ENCODE results near the gene NCK2. TPM values are rescaled to one million over a fixed set of nuclear protein-coding genes. Genes with fewer than 3 reads are reported as not detected.
A peak's percentile ranks its signal among the peaks of the same experiment; 100 is the strongest.

The NCK2 gene
- total RNA-seq, 3 donors from 2014 or later, result 71.6 to 79.1 (median 73.5) TPM

- peak; percentile 89 for ATAC-seq
- H3K9me3 Mint-ChIP-seq, result peaks cover 24% of the 10 kb centered on the region
- DNase-seq, result no peak
- H3K36me3 Mint-ChIP-seq (ENCODE audit: insufficient read depth), result peaks cover 5% of the 10 kb centered on the region
- no peak overlapping the region for H3K4me3 Mint-ChIP-seq
- peaks cover 25% of the 10 kb centered on the region for H3K4me1 Mint-ChIP-seq (ENCODE audit: low read depth)
- H3K27me3 Mint-ChIP-seq (ENCODE audit: low read depth), result no peaks in the 10 kb centered on the region
These were observed 167.4 kb downstream of the NCK2 start for GRCh38 chr2:105912081-105912480.

- Mint-ChIP-seq H3K4me3 (no peak overlapping the region), H3K9me3 (peaks cover 24% of the 10 kb centered on the region), H3K4me1 (ENCODE audit: low read depth) (peaks cover 36% of the 10 kb centered on the region), H3K36me3 (ENCODE audit: insufficient read depth) (peaks cover 5% of the 10 kb centered on the region), H3K27me3 (ENCODE audit: low read depth) (no peaks in the 10 kb centered on the region)
- DNase-seq (no peak), ATAC-seq (no peak)
These were observed 170.4 kb downstream of the NCK2 start for GRCh38 chr2:105915005-105915558.

- H3K9me3 Mint-ChIP-seq, result peaks cover 27% of the 10 kb centered on the region
- H3K4me1 Mint-ChIP-seq (ENCODE audit: low read depth), result peaks cover 29% of the 10 kb centered on the region
- DNase-seq (no peak), ATAC-seq (no peak)
- no peak overlapping the region for H3K4me3 Mint-ChIP-seq
- H3K36me3 Mint-ChIP-seq (ENCODE audit: insufficient read depth), result peaks cover 8% of the 10 kb centered on the region
- no peaks in the 10 kb centered on the region for H3K27me3 Mint-ChIP-seq (ENCODE audit: low read depth)
These were observed 172.5 kb downstream of the NCK2 start for GRCh38 chr2:105917226-105917625.

GRCh38 chr2:105917688-105918087 is 173.0 kb downstream of the NCK2 start:
- Mint-ChIP-seq H3K36me3 (ENCODE audit: insufficient read depth) (peaks cover 8% of the 10 kb centered on the region), H3K4me3 (no peak overlapping the region), H3K27me3 (ENCODE audit: low read depth) (no peaks in the 10 kb centered on the region), H3K4me1 (ENCODE audit: low read depth) (peaks cover 24% of the 10 kb centered on the region), H3K9me3 (peaks cover 27% of the 10 kb centered on the region)
- ATAC-seq (no peak), DNase-seq (no peak)

DNA sequence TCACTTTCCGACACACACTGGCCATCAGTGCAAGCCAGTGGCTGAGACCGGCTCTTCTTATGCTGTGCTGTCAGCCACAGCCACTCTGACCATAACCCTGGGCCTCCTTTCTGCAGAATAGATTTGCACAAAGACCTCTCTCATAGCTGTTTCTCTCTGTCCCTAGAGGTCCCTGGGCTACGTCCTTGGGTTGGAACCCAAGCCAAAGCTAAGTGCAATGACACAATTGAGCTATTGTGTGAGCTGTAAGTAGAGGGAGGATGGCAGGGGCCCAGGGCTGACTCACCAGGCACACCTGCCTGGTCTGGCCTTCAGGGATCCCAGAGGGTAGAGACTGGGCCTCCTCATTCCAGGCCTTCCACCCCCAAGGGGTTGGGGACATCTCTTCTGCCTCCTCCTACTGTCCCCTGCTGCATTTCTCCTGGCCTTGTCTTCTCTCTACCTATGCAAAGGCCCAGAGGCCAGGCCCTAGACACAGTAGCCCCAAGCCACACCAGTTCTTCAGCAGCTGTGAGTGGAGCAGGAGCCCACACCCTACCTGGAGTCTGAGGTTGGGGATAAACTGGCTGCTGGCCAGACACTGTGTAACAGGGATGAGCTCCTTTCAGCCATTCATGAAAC is 174.6 kb downstream of the NCK2 start:
- Mint-ChIP-seq H3K4me3 (no peak overlapping the region), H3K9me3 (peaks cover 25% of the 10 kb centered on the region), H3K4me1 (ENCODE audit: low read depth) (peaks cover 27% of the 10 kb centered on the region), H3K27me3 (ENCODE audit: low read depth) (no peaks in the 10 kb centered on the region), H3K36me3 (ENCODE audit: insufficient read depth) (peaks cover 5% of the 10 kb centered on the region)
- no peak for DNase-seq
- no peak for ATAC-seq

DNA sequence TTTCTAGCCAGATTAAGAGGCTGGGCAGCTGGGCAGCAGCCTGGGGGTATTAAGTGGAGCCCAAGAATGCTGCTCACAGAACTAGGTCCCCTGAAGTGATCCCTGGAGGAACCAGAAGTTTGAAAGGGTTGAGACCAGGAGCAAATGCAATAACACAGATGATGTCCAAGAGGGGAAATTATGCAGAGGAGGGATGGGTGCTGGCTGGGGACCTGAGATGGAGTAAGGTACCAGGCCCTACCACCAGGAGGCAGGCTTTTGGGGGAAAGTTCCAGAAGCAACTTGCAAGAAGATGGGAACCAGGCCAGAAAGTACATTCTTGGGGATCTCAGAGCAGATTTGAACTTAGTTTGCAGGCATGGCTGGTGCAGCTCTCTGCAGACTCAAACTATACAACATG is 175.1 kb downstream of the NCK2 start:
- peaks cover 3% of the 10 kb centered on the region for H3K36me3 Mint-ChIP-seq (ENCODE audit: insufficient read depth)

DNA sequence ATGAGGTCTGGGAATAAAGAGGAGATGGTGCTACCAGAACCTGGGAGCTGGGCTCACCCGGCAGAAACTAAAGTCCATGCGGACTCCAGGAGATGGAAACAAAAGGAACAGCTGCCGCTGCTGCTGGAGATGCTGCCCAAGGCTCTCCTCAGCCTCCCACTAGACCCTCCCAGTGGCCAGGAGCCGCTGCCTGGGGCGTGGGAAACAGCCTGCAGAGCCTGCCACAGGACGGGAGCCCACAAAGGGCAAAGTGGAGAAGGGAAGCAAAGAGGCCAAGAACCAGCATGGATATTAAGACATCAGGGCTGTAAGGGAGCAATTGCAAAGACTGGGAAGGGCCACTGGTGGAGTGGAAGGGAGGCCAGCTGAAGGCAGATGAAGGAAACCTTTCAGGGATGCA is 179.6 kb downstream of the NCK2 start:
- DNase-seq, result no peak
- H3K4me1 Mint-ChIP-seq (ENCODE audit: low read depth), result peaks cover 56% of the 10 kb centered on the region
- no peaks in the 10 kb centered on the region for H3K27me3 Mint-ChIP-seq (ENCODE audit: low read depth)
- ATAC-seq, result no peak
- H3K9me3 Mint-ChIP-seq, result peaks cover 7% of the 10 kb centered on the region
- H3K4me3 Mint-ChIP-seq, result no peak overlapping the region
- peaks cover 4% of the 10 kb centered on the region for H3K36me3 Mint-ChIP-seq (ENCODE audit: insufficient read depth)

More for the DNA sequence above, 175.1 kb downstream of the NCK2 start:
- Mint-ChIP-seq H3K4me1 (ENCODE audit: low read depth) (peaks cover 30% of the 10 kb centered on the region), H3K27me3 (ENCODE audit: low read depth) (no peaks in the 10 kb centered on the region), H3K4me3 (no peak overlapping the region), H3K9me3 (peaks cover 19% of the 10 kb centered on the region)
- DNase-seq (peak; percentile 54), ATAC-seq (peak in 1 of 2 donors; percentile 30)

DNA sequence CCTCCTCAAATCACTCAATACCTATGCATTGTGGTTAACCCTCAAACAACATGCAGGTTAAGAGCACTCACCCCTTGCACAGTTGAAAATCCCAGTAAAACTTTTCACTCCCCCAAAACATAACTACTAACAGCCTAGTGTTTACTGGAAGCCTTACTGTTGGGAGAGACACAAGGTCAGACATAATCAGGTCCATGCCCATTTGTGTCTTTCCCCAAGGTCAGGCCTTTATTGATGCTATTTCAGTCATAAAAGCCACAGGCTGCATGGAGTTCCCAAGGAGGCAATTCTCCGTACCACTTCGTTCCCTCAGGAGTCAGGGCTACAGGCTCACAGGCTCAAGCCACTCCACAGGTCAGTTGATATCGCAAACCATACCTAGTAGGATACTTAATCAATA is 180.2 kb downstream of the NCK2 start:
- ATAC-seq (no peak), DNase-seq (no peak)
- H3K9me3 Mint-ChIP-seq, result peaks cover 7% of the 10 kb centered on the region
- peaks cover 4% of the 10 kb centered on the region for H3K36me3 Mint-ChIP-seq (ENCODE audit: insufficient read depth)
- H3K4me3 Mint-ChIP-seq, result no peak overlapping the region
- H3K27me3 Mint-ChIP-seq (ENCODE audit: low read depth), result no peaks in the 10 kb centered on the region
- H3K4me1 Mint-ChIP-seq (ENCODE audit: low read depth), result peaks cover 56% of the 10 kb centered on the region

- Mint-ChIP-seq H3K4me3 (no peak overlapping the region), H3K9me3 (peaks cover 7% of the 10 kb centered on the region), H3K4me1 (ENCODE audit: low read depth) (peaks cover 59% of the 10 kb centered on the region), H3K36me3 (ENCODE audit: insufficient read depth) (peaks cover 4% of the 10 kb centered on the region), H3K27me3 (ENCODE audit: low read depth) (no peaks in the 10 kb centered on the region)
- DNase-seq (no peak), ATAC-seq (no peak)
These were observed 180.7 kb downstream of the NCK2 start for GRCh38 chr2:105925390-105925789.

- Mint-ChIP-seq H3K27me3 (ENCODE audit: low read depth) (no peaks in the 10 kb centered on the region), H3K4me1 (ENCODE audit: low read depth) (peaks cover 66% of the 10 kb centered on the region), H3K36me3 (ENCODE audit: insufficient read depth) (peaks cover 1% of the 10 kb centered on the region), H3K4me3 (peak overlapping the region; percentile 2), H3K9me3 (no peaks in the 10 kb centered on the region)
- ATAC-seq, result peak; percentile 70 to 77
- peak; percentile 45 for DNase-seq
These were observed 182.4 kb downstream of the NCK2 start for GRCh38 chr2:105926960-105927678.

DNA sequence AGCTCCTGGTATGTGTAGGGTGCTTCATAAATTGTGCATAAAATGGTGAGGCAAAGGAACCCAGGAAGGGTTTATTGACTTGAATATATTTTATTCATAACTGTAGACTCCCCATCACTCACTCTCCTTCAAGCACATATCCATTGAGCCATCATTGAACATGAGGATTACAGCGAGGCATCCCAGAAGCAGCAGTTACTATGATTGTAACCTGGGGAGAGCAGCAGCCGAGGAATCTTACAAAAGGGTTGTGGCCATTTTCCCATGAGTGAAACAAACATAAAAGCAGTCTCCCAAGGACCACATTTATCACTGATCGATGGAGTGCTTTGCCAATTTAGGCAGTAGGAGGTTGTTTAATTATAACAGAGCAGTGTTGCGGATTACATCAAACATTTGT is 183.4 kb downstream of the NCK2 start:
- Mint-ChIP-seq H3K36me3 (ENCODE audit: insufficient read depth) (peaks cover 1% of the 10 kb centered on the region), H3K27me3 (ENCODE audit: low read depth) (no peaks in the 10 kb centered on the region), H3K4me3 (no peak overlapping the region), H3K9me3 (no peaks in the 10 kb centered on the region), H3K4me1 (ENCODE audit: low read depth) (peaks cover 64% of the 10 kb centered on the region)
- DNase-seq, result no peak
- no peak for ATAC-seq

DNA sequence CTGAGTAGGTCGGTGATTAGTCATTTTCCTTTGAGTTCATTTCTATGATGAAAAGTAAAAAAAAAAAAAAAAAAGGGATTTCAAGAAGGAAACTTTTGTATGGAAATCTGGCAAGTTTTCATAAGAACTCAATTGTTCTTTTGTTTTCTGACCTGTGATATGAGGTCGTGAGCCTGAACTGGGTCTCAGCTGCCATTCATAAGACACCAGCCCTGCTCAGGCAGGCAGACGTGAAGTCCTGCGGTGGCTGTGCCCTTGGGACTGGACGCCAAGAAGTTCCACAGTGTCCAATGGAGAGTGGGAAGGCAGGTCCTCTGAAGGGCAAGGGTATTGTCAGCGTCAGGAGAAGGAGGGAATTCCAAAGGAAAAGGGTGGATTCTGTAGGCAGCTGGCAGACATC is 183.9 kb downstream of the NCK2 start:
- Mint-ChIP-seq H3K9me3 (peaks cover 1% of the 10 kb centered on the region), H3K4me3 (no peak overlapping the region), H3K27me3 (ENCODE audit: low read depth) (no peaks in the 10 kb centered on the region), H3K36me3 (ENCODE audit: insufficient read depth) (peaks cover 1% of the 10 kb centered on the region), H3K4me1 (ENCODE audit: low read depth) (peaks cover 64% of the 10 kb centered on the region)
- ATAC-seq (no peak), DNase-seq (no peak)

DNA sequence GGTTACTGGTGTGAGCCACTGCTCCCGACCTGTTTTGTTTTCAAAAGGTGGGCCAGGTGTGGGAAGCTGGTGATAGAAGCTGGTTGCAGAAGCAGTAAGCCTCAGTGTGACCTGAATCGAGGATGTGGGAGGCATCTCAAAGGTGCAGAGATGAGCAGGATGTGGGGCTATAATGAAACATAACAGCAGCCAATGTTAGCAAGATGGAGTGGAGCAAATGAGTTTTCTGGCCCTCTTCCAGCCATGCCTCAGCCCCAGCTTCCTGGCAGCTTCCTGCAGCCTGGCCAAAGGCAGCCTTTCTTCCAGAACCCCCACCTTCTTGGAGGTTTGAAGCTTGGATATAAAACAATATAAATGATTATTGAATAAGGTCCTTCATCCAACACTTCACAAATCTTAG is 184.8 kb downstream of the NCK2 start:
- H3K4me1 Mint-ChIP-seq (ENCODE audit: low read depth), result peaks cover 59% of the 10 kb centered on the region

DNA sequence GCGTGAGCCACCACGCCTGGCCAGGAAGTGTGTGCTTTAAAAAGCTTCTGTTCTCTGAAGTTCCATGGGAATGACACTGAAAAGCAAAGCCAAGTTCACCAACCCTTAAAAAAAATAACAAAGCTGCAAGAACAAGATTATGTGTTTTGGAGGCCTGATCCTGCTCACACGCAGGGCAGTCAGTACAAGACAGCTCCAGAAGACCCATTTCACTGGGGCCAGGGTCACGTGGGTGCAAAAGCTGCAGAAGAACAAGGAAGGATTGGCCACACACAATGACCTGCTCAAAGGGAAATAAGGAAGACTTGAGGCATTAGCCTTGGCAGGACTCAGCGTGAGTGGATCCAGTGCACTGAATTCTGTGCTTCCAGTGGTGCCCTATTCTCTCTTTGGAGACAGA is 187.9 kb downstream of the NCK2 start:
- DNase-seq, result no peak
- peaks cover 5% of the 10 kb centered on the region for H3K9me3 Mint-ChIP-seq
- ATAC-seq, result no peak
- H3K4me1 Mint-ChIP-seq (ENCODE audit: low read depth), result peaks cover 36% of the 10 kb centered on the region
- no peaks in the 10 kb centered on the region for H3K27me3 Mint-ChIP-seq (ENCODE audit: low read depth)
- H3K4me3 Mint-ChIP-seq, result no peak overlapping the region
- no peaks in the 10 kb centered on the region for H3K36me3 Mint-ChIP-seq (ENCODE audit: insufficient read depth)

More for the DNA sequence above, 184.8 kb downstream of the NCK2 start:
- Mint-ChIP-seq H3K9me3 (peaks cover 5% of the 10 kb centered on the region), H3K27me3 (ENCODE audit: low read depth) (no peaks in the 10 kb centered on the region), H3K36me3 (ENCODE audit: insufficient read depth) (peaks cover 1% of the 10 kb centered on the region), H3K4me3 (no peak overlapping the region)
- DNase-seq (peak; percentile 23), ATAC-seq (peak; percentile 49 to 61)

GRCh38 chr2:105933906-105934305 is 189.2 kb downstream of the NCK2 start:
- H3K36me3 Mint-ChIP-seq (ENCODE audit: insufficient read depth), result no peaks in the 10 kb centered on the region
- ATAC-seq (no peak), DNase-seq (no peak)
- H3K27me3 Mint-ChIP-seq (ENCODE audit: low read depth), result no peaks in the 10 kb centered on the region
- peaks cover 23% of the 10 kb centered on the region for H3K4me1 Mint-ChIP-seq (ENCODE audit: low read depth)
- peaks cover 8% of the 10 kb centered on the region for H3K9me3 Mint-ChIP-seq
- H3K4me3 Mint-ChIP-seq, result no peak overlapping the region

Data from activated T-cell treated with anti-CD3 and anti-CD28 coated beads, Interleukin-2, amount 50 U/mL, for 4 hours (primary cell).